ENCODE measurements around the gene THBD.

- TF ChIP-seq, protein P1, sequence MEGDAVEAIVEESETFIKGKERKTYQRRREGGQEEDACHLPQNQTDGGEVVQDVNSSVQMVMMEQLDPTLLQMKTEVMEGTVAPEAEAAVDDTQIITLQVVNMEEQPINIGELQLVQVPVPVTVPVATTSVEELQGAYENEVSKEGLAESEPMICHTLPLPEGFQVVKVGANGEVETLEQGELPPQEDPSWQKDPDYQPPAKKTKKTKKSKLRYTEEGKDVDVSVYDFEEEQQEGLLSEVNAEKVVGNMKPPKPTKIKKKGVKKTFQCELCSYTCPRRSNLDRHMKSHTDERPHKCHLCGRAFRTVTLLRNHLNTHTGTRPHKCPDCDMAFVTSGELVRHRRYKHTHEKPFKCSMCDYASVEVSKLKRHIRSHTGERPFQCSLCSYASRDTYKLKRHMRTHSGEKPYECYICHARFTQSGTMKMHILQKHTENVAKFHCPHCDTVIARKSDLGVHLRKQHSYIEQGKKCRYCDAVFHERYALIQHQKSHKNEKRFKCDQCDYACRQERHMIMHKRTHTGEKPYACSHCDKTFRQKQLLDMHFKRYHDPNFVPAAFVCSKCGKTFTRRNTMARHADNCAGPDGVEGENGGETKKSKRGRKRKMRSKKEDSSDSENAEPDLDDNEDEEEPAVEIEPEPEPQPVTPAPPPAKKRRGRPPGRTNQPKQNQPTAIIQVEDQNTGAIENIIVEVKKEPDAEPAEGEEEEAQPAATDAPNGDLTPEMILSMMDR (conservative IDR thresholded peaks at IDR 0.05; ENCODE audit: low read depth in 2 of 2) = no peak
- TF ChIP-seq ZNF114 (CRISPR knock-in tag; IDR thresholded peaks at IDR 0.05) (no peak), REST (IDR thresholded peaks at IDR 0.05; ENCODE audit: unreplicated experiment) (no peak), CREB1 (CRISPR knock-in tag; IDR thresholded peaks at IDR 0.05; ENCODE audit: low read depth) (no peak), EZH2 (IDR thresholded peaks at IDR 0.05; ENCODE audit: low read depth, unreplicated experiment) (no peak), EZH2phosphoT487 (IDR thresholded peaks at IDR 0.05; ENCODE audit: unreplicated experiment) (no peak), POLR2AphosphoS5 (IDR thresholded peaks at IDR 0.05; ENCODE audit: low read depth) (no peak), ZNF331 (CRISPR knock-in tag; IDR thresholded peaks at IDR 0.05; ENCODE audit: low read depth) (no peak), NANOG (IDR thresholded peaks at IDR 0.05; ENCODE audit: borderline replicate concordance) (no peak), ETS1 (IDR thresholded peaks at IDR 0.05) (no peak), JUNB (IDR thresholded peaks at IDR 0.05; ENCODE audit: unreplicated experiment) (no peak)
Observed at GRCh38 chr20:23092861-23093495, 43.5 kb upstream of the THBD start.
